GM15510 (cell line): ENCODE data around the gene CTRL.
A peak's percentile ranks its signal among the peaks of the same experiment; 100 is the strongest.

ENCODE experiments used
- POLR2A ChIP-seq: IDR thresholded peaks from 3 replicates; pipeline ENCODE4 v1.6.1; 2011; ENCODE audit warnings: borderline replicate concordance; ENCODE audit not compliant: insufficient read length; ENCODE audit errors: extremely low read depth

CTRL gene

GRCh38 chr16:67931712-67932461, at the start of gene CTRL:
Gene CTRL, minus strand, starts transcription at chr16:67931862. Its CDS starts 10 bp downstream, at chr16:67931852.
- peak; percentile 9 for TF ChIP-seq POLR2A

GRCh38 chr16:67979955-67980678, 48.5 kb upstream of the CTRL start, which contains the start of gene DPEP3:
Gene DPEP3, minus strand, starts transcription at chr16:67980499. Its CDS starts 119 bp downstream, at chr16:67980380.
- TF ChIP-seq POLR2A, result no peak

GRCh38 chr16:67977469-67978227, 46.0 kb upstream of the CTRL start:
- no peak for TF ChIP-seq POLR2A

- no peak for TF ChIP-seq POLR2A
These were observed 45.3 kb upstream of the CTRL start for GRCh38 chr16:67977005-67977404.

GRCh38 chr16:67976205-67976604, 44.5 kb upstream of the CTRL start:
- TF ChIP-seq POLR2A, result no peak

- no peak for TF ChIP-seq POLR2A
These were observed 43.9 kb upstream of the CTRL start for GRCh38 chr16:67975321-67976105.

GRCh38 chr16:67971111-67971510, 39.4 kb upstream of the CTRL start:
- TF ChIP-seq POLR2A, result no peak

GRCh38 chr16:67969254-67970039, 37.8 kb upstream of the CTRL start:
- no peak for TF ChIP-seq POLR2A

GRCh38 chr16:67968400-67969253, 37.0 kb upstream of the CTRL start, which contains the start of gene SLC12A4:
Gene SLC12A4, minus strand, starts transcription at chr16:67968637. Its CDS starts 84 bp downstream, at chr16:67968553.
- TF ChIP-seq POLR2A, result peak; percentile 72

- no peak for TF ChIP-seq POLR2A
These were observed 36.3 kb upstream of the CTRL start for GRCh38 chr16:67967958-67968399.

GRCh38 chr16:67967183-67967957, 35.7 kb upstream of the CTRL start:
- no peak for TF ChIP-seq POLR2A
